Liver (tissue), 9 donors: ENCODE results near the gene DMD. TPM values are rescaled to one million over a fixed set of nuclear protein-coding genes. Genes with fewer than 3 reads are reported as not detected.

Experiments
- DNase-seq: peaks from one replicate; pipeline ENCODE4 v3.0.0-alpha.2; 2017; ENCODE audit warnings: low spot score
- H3K27ac ChIP-seq, 2 donors: one replicate each; pipeline ENCODE4 v1.7.0; 2013; ENCODE audit warnings: inconsistent platforms in 2 of 2, low read length in 2 of 2, control low read depth in 1 of 2, low read depth in 1 of 2, mild to moderate bottlenecking in 1 of 2
- H3K27me3 ChIP-seq, 4 donors: one replicate each; pipeline versions ENCODE4 v1.6.1 to v1.7.0; 2013; ENCODE audit warnings: low read length in 3 of 4, inconsistent platforms in 1 of 4, mild to moderate bottlenecking in 1 of 4, moderate library complexity in 1 of 4; ENCODE audit not compliant: control insufficient read depth in 4 of 4, insufficient read depth in 4 of 4
- H3K36me3 ChIP-seq, 4 donors: one replicate each; pipeline versions ENCODE4 v1.6.1 to v1.7.0; 2013; ENCODE audit warnings: low read length in 3 of 4, mild to moderate bottlenecking in 3 of 4, low read depth in 1 of 4, moderate library complexity in 1 of 4; ENCODE audit not compliant: control insufficient read depth in 4 of 4, insufficient read depth in 3 of 4
- H3K4me1 ChIP-seq, 4 donors: one replicate each; pipeline versions ENCODE4 v1.6.1 to v1.7.0; 2013; ENCODE audit warnings: low read length in 3 of 4, mild to moderate bottlenecking in 3 of 4, moderate library complexity in 1 of 4; ENCODE audit not compliant: control insufficient read depth in 4 of 4, insufficient read depth in 4 of 4
- H3K4me3 ChIP-seq, 3 donors: one replicate each; pipeline versions ENCODE4 v1.6.1 to v1.7.0; 2013; ENCODE audit warnings: low read length in 3 of 3, control low read depth in 1 of 3, low read depth in 1 of 3, mild to moderate bottlenecking in 1 of 3
- H3K9ac ChIP-seq, 2 donors: one replicate each; pipeline ENCODE4 v1.7.0; 2013; ENCODE audit warnings: low read length in 2 of 2, mild to moderate bottlenecking in 2 of 2, moderate library complexity in 2 of 2, control low read depth in 1 of 2, low read depth in 1 of 2
- H3K9me3 ChIP-seq, 4 donors: one replicate each; pipeline versions ENCODE4 v1.6.1 to v1.7.0; 2013; ENCODE audit warnings: low read length in 3 of 4; ENCODE audit not compliant: control insufficient read depth in 4 of 4
- ATF3 ChIP-seq: IDR thresholded peaks from 2 replicates; pipeline ENCODE4 v1.6.1; 2016; ENCODE audit warnings: antibody characterized with exemption
- CTCF ChIP-seq: fragments of 150-350 bp; IDR thresholded peaks from 2 replicates; pipeline ENCODE4 v1.5.1; 2017; ENCODE audit warnings: improper control_type of control experiment, low read depth, low read length; ENCODE audit not compliant: missing input control
- EGR1 ChIP-seq, 2 donors: IDR thresholded peaks; 2 replicates each; pipeline ENCODE4 v1.6.1; 2016 to 2018; ENCODE audit warnings: antibody characterized with exemption in 2 of 2, low read depth in 2 of 2
- FOXA1 ChIP-seq: IDR thresholded peaks from 2 replicates; pipeline ENCODE4 v1.6.1; 2016; ENCODE audit warnings: antibody characterized with exemption
- FOXA2 ChIP-seq: IDR thresholded peaks from 2 replicates; pipeline ENCODE4 v1.6.1; 2016; ENCODE audit warnings: antibody characterized with exemption
- GABPA ChIP-seq, 2 donors: IDR thresholded peaks in 1 of 2; conservative IDR thresholded peaks in 1 of 2; 2 replicates each; pipeline ENCODE4 v1.6.1; 2016; ENCODE audit warnings: antibody characterized with exemption in 2 of 2, mild to moderate bottlenecking in 1 of 2, moderate library complexity in 1 of 2
- HNF4A ChIP-seq, 2 donors: conservative IDR thresholded peaks; 2 replicates each; pipeline ENCODE4 v1.6.1; 2016; ENCODE audit warnings: antibody characterized with exemption in 2 of 2, mild to moderate bottlenecking in 2 of 2
- HNF4G ChIP-seq: IDR thresholded peaks from 2 replicates; pipeline ENCODE4 v1.6.1; 2016; ENCODE audit warnings: antibody characterized with exemption
- JUND ChIP-seq, 2 donors: IDR thresholded peaks; 2 replicates each; pipeline ENCODE4 v1.6.1; 2016; ENCODE audit warnings: antibody characterized with exemption in 2 of 2
- NR2F2 ChIP-seq: IDR thresholded peaks from 2 replicates; pipeline ENCODE4 v1.6.1; 2016; ENCODE audit warnings: antibody characterized with exemption
- RAD21 ChIP-seq, 2 donors: IDR thresholded peaks; 2 replicates each; pipeline ENCODE4 v1.6.1; 2016; ENCODE audit warnings: antibody characterized with exemption in 2 of 2, mild to moderate bottlenecking in 2 of 2
- RXRA ChIP-seq, 2 donors: IDR thresholded peaks; 2 replicates each; pipeline ENCODE4 v1.6.1; 2017 to 2018; ENCODE audit warnings: antibody characterized with exemption in 2 of 2, mild to moderate bottlenecking in 1 of 2
- SP1 ChIP-seq: IDR thresholded peaks from 2 replicates; pipeline ENCODE4 v1.6.1; 2018; ENCODE audit warnings: antibody characterized with exemption, mild to moderate bottlenecking
- YY1 ChIP-seq: IDR thresholded peaks from 2 replicates; pipeline ENCODE4 v1.6.1; 2016; ENCODE audit warnings: antibody characterized with exemption, mild to moderate bottlenecking
- ZBTB33 ChIP-seq: IDR thresholded peaks from 2 replicates; pipeline ENCODE4 v1.6.1; 2016; ENCODE audit warnings: antibody characterized with exemption
- WGBS: extraction: QIAGEN DNeasy Blood & Tissue Kit; methylation state at CpG from one replicate; pipeline ENCODE4 v1.1.7; 2013; 5-methylcytosine and 5-hydroxymethylcytosine counted together
- polyA plus RNA-seq, 2 donors: library from polyadenylated mRNA; stranded (reverse) in 1 of 2; unstranded in 1 of 2; fragments of 200-250 nt in 1 of 2; fragments of >200 nt in 1 of 2; fragmentation: Nextera tagmentation in 1 of 2; extraction: Ambion mirVana in 1 of 2; gene quantifications; one replicate each; pipeline versions ENCODE4 v1.2.1 to v1.2.3, GENCODE V29; 2013 to 2015
- total RNA-seq, 2 donors: library from RNA; depleted of rRNA; stranded (reverse); fragments of >200 nt; gene quantifications; one replicate each; pipeline ENCODE4 v1.2.3, GENCODE V29; 2014
- TF ChIP-seq, protein P1 (sequence below): IDR thresholded peaks from 2 replicates; pipeline ENCODE4 v1.6.1; 2016; ENCODE audit warnings: antibody characterized with exemption
- donor health status: healthy.
- donor health status: healthy.
- donor health status: healthy.
- donor health status: healthy.
- donor health status: healthy.

Gene DMD
- total and polyA plus RNA-seq, 4 donors, result 14.6 to 61.9 (median 23.9) TPM

- TF ChIP-seq EGR1 (IDR thresholded peaks at IDR 0.05; ENCODE audit: low read depth in 2 of 2) (no peak), RAD21 (IDR thresholded peaks at IDR 0.05) (no peak), GABPA (IDR thresholded peaks at IDR 0.05 in 1 of 2, conservative IDR thresholded peaks at IDR 0.05 in 1 of 2) (no peak), SP1 (no peak), NR2F2 (no peak), RXRA (IDR thresholded peaks at IDR 0.05) (no peak), ATF3 (no peak), YY1 (no peak), HNF4G (no peak), FOXA1 (no peak), HNF4A (conservative IDR thresholded peaks at IDR 0.05) (no peak), ZBTB33 (no peak), JUND (IDR thresholded peaks at IDR 0.05) (no peak), CTCF (no peak), FOXA2 (no peak)
- TF ChIP-seq, protein P1, sequence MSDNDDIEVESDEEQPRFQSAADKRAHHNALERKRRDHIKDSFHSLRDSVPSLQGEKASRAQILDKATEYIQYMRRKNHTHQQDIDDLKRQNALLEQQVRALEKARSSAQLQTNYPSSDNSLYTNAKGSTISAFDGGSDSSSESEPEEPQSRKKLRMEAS, result no peak
- WGBS, result 83% methylated on average over 3 of the region's 3 CpGs
- Histone ChIP-seq H3K9me3 (no peaks in the 10 kb centered on the region), H3K27me3 (no peaks in the 10 kb centered on the region), H3K36me3 (peaks cover 0 to 3% (median under 1%) of the 10 kb centered on the region in 4 donors), H3K4me3 (no peak overlapping the region), H3K9ac (no peak overlapping the region), H3K27ac (no peak overlapping the region), H3K4me1 (peaks cover 0 to 2% (median 0%) of the 10 kb centered on the region in 4 donors)
- no peak for DNase-seq
Measured at GRCh38 chrX:31223817-31224216, 1987.5 kb downstream of the DMD start.

DNA sequence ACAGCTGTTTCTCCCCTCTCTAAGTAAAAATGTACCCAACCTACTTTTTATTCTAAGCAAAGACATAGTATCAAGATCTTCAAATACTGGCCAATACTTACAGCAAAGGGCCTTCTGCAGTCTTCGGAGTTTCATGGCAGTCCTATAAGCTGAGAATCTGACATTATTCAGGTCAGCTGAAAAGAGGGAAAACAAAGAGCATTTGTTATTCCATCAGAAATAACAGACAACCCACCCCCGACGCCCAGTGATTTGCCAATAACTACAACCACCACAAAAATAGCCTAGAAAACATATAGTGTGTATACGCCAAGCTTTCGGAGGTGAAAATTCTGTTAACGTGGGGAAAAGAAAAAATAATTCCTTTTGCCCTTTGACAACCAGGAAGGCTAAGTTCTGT, 1988.4 kb downstream of the DMD start:
- H3K36me3 ChIP-seq, result peaks cover 0 to 3% (median under 1%) of the 10 kb centered on the region in 4 donors
- H3K9me3 ChIP-seq, result no peaks in the 10 kb centered on the region
- no peak for DNase-seq
- H3K27me3 ChIP-seq, result no peaks in the 10 kb centered on the region
- peaks cover 0 to 2% (median 0%) of the 10 kb centered on the region in 4 donors for H3K4me1 ChIP-seq
- no peak overlapping the region for H3K4me3 ChIP-seq
- H3K27ac ChIP-seq, result no peak overlapping the region
- 90% methylated on average over 6 of the region's 6 CpGs for WGBS
- TF ChIP-seq FOXA2 (no peak), HNF4A (conservative IDR thresholded peaks at IDR 0.05) (no peak), NR2F2 (no peak), RAD21 (IDR thresholded peaks at IDR 0.05) (no peak), HNF4G (no peak), JUND (IDR thresholded peaks at IDR 0.05) (no peak), GABPA (IDR thresholded peaks at IDR 0.05 in 1 of 2, conservative IDR thresholded peaks at IDR 0.05 in 1 of 2) (no peak), YY1 (no peak)
- TF ChIP-seq, protein P1, result no peak
- no peak overlapping the region for H3K9ac ChIP-seq
